OCI-LY3 (cell line): ENCODE data around the gene GDPD4.

Experiments
- CTCF ChIP-seq: fragments of 200-600, 300-600 bp; sonication (generic); IDR thresholded peaks from 2 replicates; pipeline ENCODE4 v1.5.1; 2014; ENCODE audit warnings: antibody characterized with exemption, low read length, low read depth
- EZH2phosphoT487 ChIP-seq: fragments of 200-600 bp; shearing (Covaris generic); IDR thresholded peaks from 2 replicates; pipeline ENCODE4 v1.6.1; 2018; ENCODE audit warnings: antibody characterized with exemption, mixed run types, low read depth

- no peak for TF ChIP-seq CTCF
- TF ChIP-seq EZH2phosphoT487: no peak
Measured at GRCh38 chr11:77252555-77253270, 48.8 kb downstream of the GDPD4 start.
